ENCODE results near the gene OSBPL9.
"Not testable (repeated sequence)": the region's sequence is repeated elsewhere in the genome, so short reads cannot be mapped to it uniquely, and the experiment has no call there.

The OSBPL9 gene

GRCh38 chr1:51794868-51795267 is 178.0 kb downstream of the OSBPL9 start:
- no peak for DNase-seq

GRCh38 chr1:51799372-51799771 is 182.5 kb downstream of the OSBPL9 start:
- DNase-seq: no peak

DNA sequence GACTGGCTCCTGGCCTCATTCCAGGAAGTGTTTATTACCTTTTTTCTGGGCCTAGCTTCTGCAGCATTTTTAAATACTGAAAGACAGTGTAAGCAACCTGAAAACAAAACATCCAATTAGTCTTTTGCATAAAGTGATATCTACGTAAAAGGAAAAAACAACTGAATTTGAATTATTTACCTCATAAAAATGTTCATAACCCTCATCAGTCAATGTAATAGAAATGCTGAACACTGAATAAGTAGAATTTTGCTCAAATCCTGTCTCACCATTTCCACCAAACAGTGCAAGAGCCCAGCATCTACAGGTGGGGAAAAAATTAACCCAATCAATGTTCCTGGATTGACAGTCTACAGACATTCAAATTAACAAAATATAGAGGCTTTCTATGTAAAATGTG is 197.6 kb downstream of the OSBPL9 start:
- no peak for DNase-seq

DNA sequence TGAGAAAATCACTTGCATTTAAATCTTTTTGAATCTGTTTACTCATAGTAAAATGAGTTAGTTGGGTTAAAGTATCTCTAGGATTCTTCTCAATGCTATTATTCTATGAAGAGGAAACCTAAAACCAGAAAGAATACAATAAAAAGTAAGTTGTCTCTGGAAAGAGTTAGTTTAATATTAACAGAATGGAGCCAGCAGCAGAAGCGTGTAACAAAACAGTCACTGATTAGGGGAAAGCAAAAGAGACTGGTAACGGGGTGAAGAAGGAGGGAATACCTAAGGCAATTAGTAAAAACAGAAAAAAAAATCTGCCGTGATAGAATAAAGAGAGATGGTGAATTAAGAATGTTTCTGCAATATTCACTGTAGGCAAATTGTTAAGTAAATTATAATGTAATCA is 201.6 kb downstream of the OSBPL9 start:
- no peak for DNase-seq

- not testable (repeated sequence) for DNase-seq
These were observed 202.1 kb downstream of the OSBPL9 start for GRCh38 chr1:51819021-51819420.

DNA sequence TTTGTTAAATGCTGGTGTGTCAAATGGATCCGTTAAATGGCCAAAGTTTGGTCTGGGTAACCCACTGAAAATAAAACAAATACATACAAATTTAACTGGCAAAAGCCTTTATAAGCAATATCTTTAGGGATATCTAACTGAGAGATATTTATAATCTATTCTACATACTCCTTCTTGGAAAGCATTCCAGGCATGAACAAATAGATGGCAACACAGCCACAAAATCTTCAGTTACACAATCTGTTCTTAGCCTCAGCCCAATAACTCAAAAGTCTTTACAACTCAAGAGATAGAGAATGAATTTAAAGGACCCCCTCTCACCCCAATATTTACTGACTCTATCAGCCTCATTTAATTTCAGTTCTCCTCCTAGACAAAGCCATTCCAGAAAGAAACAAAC is 202.9 kb downstream of the OSBPL9 start:
- no peak for DNase-seq

GRCh38 chr1:51829058-51829457 is 212.2 kb downstream of the OSBPL9 start:
- no peak for DNase-seq

DNA sequence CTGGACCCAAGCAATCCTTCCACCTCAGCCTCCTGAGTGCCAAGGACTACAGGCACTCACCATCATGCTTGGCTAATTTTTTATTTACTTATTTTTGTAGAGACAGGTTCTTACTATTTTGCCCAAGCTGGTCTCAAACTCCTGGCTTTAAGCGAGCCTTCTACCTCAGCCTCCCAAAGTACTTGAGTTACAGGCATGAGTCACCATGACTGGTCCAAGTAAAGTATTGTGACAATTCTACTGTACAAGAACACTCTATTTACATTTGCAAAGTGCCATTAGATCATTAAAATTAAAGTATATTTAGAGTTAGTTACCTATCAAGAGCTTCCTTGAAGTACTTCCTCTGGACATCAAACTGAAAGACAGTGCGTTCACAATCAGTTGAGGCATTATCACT is 216.8 kb downstream of the OSBPL9 start:
- DNase-seq: no peak

DNA sequence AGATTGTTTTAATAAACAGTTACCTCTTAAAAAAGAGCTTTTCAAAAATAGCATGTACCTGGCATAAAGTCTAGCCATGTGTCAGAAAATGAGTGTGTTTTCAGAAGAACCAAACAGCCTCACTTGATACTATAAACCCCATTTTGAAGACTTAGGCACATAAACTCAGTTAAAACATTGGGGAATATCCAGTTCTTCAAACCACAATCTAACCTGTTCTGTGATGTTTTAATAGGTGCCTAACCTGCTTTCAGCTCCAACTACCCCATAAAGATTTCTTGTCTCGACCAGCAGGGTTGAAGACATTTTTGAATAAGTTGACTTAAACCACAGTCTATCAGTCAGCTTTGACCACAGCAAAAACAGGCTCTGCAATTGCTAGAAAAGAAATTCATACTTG is 220.4 kb downstream of the OSBPL9 start:
- DNase-seq: no peak

Measured in CD4-positive, alpha-beta T cell treated with Interleukin-12 subunit alpha and Interleukin-12 subunit beta, for 1 hour (primary cell).